Amniotic epithelial cell (primary cell): ENCODE measurements around the gene LIMK2.
"Not testable (repeated sequence)": the region's sequence is repeated elsewhere in the genome, so short reads cannot be mapped to it uniquely, and the experiment has no call there.

Source experiments
- DNase-seq: peaks from one replicate; pipeline ENCODE4 v3.0.0-alpha.2; 2010; ENCODE audit warnings: low read depth

Gene LIMK2

DNA sequence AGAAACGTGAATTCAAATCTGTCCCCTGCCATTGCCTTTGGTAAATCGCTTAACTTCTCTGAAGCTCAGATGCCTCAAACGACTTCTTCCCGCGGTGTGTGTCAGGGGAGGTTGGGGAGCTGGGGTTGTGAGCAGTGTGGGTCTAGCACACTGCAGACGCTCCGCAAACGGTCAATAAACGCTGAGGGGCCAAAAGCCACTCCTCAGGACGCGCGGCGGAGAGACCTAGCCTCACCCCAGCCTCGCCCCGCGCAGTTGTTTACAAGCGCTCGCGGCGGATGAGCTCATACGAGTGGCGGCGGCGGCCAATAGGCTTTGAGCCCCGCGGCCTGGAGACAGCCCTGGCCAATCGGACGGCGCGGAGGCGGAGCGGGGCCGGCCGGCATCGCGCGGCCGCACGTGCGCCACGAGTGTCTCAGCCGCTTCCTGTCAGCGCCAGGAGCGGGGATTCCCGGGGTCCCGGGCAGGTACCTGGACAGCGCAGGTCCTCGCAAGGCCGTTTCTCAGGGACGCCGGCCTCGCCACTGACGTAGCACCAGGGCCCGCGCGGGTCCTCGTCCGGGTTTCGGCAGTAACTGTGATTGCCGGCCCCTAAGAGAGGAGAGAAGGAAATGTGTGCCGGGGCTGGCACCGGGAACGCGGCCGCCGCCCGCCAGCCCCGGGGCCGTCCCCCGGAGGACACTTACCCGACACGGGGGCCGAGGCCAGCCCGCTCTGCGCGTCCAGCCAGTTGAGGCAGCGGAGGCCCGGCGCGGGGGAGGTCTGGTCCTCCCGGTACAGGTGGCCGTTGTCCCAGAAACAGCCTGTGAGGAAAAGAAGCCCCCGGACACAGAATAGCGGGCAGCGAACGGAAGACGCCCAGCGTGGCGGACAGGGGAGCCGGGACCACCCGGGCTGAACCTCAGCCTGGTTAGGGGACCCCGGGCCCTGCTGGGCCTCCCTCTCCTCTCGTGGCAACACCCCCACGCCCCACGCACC is 78.7 kb downstream of the LIMK2 start:
- DNase-seq: peak; percentile 83

- DNase-seq: peak; percentile 30
Observed at GRCh38 chr22:31291481-31292235, 79.6 kb downstream of the LIMK2 start.

- peak; percentile 93 for DNase-seq
Observed at GRCh38 chr22:31292236-31292989, 80.3 kb downstream of the LIMK2 start, which contains the start of gene PIK3IP1. PIK3IP1 (minus strand) TSS chr22:31292488; CDS start chr22:31292344, 144 bp downstream.

DNA sequence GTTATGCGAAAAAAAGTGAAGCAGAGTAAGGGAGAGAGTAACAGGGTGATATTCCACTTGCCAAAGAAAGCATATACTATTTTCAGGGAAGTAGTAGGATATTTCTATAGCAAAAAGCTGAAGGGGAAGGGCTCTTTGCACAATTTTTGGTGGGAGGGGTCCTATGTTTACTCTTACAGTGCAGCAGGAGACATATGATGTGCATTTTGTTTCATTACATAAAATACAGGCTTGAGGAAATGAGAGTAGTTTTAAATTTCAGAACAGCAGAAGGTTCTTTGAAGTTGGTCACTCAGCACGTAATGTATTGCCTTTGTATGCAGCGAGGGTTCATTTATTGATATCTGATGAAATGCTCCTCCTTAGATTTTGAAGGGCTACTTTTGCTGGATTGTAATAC is 83.3 kb downstream of the LIMK2 start:
- no peak for DNase-seq

DNA sequence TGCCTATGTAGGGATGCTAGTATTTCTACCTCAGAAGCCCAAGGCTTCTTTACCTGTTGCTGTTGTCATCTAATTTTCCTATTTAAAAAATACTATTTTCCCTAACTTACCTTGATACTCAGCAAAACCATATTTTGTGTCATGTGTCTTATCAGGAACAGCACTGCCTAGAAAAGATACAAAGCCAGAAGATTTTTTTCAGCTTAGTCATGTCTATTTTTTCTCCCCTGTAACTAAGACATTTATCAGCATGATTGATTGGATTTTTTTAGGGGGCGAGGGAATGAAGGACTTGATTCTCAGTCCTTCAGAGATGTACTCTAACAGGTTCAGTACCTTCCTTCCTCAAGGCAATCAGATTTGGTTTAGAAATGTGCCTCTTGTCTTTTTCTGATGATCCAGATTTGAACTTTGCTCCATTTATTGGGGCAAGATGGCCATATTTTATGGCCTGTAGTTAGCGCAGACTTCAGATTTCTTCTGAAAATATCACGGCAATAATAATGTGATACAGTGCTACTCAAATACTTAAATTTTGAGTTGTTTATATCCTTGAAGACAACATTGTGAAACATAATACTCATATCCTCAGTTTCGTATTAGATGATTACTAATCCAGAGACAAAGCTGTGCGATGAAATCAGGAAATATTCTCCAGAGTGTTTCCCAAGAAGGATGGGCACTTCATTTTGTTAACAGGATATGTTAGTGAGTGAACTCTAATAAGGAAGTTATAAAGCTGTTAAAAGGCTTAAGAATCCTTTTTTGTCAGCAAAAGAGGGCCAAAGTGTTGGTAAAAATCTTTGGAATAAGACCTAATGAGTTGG is 83.9 kb downstream of the LIMK2 start:
- DNase-seq: peak; percentile 85

GRCh38 chr22:31300896-31301295 is 88.8 kb downstream of the LIMK2 start:
- DNase-seq: no peak

- DNase-seq: no peak
Observed at GRCh38 chr22:31302006-31302405, 89.9 kb downstream of the LIMK2 start.

GRCh38 chr22:31302537-31302936 is 90.4 kb downstream of the LIMK2 start:
- DNase-seq: no peak

DNA sequence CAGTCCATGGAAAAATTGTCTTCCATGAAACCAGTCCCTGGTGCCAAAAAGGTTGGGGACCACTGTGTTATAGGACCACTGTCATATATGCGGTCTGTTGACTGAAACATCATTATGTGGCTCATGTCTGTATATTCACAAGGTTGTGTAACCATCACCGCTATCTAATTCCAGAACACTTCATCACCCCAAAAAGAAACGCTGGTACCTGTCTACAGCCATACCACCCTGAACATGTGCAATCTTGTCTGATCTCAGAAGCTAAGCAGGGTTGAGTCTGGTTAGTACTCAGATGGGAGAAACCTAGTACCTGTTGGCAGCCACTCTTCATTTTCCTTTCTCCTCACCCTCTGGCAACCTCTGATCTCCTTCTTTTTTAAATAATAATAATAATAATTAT is 93.1 kb downstream of the LIMK2 start:
- no peak for DNase-seq

- DNase-seq: no peak
Observed at GRCh38 chr22:31308181-31308580, 96.1 kb downstream of the LIMK2 start.

GRCh38 chr22:31313366-31314147 is 101.5 kb downstream of the LIMK2 start:
- peak; percentile 49 for DNase-seq

GRCh38 chr22:31314220-31314619 is 102.1 kb downstream of the LIMK2 start:
- not testable (repeated sequence) for DNase-seq

GRCh38 chr22:31321421-31321820 is 109.3 kb downstream of the LIMK2 start:
- DNase-seq: no peak

DNA sequence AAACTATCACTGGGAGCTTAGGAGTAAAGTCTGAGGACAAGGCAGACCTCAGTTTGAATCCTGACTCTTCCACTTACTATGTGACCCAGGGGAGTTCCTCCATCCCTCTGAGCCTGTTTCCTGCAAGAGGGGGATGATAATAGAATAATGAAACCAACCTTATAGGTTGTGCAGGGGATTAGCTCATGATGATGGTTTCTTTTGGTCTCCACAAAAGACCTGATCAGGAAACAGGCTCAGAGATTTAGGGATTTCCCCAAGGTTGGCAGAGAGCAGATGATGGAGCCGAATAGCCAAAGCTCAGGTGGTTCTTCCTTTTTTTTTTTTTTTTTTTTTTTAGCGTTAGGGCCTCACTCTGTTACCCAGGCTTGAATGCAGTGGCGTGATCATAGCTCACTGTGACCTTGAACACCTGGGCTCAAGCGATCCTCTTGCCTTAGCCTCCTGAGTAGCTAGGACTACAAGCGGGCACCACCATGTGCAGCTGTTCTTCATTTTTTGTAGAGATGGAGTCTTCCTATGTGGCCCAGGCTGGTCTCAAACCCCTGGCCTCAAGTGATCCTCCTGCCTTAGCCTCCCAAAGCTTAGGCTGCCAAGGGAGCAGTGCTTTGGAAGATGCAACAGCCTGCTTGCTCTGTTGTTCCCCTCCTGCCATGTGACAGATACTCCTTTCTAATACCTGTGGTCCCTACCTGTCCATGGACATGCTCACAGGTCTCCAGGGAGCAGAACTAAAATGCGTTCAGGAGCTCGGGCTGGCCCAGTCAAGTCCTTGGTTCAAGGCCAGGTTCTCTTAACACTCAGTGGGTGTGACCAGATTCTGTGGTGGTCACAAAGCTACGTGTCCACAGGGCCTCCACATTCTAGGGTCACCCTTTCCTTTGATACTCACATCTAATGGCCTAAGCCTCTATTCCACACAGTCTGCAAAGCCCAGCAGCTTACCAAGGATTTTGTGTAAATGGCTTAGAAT is 111.8 kb downstream of the LIMK2 start:
- DNase-seq: no peak

GRCh38 chr22:31326877-31327276 is 114.8 kb downstream of the LIMK2 start:
- DNase-seq: no peak

DNA sequence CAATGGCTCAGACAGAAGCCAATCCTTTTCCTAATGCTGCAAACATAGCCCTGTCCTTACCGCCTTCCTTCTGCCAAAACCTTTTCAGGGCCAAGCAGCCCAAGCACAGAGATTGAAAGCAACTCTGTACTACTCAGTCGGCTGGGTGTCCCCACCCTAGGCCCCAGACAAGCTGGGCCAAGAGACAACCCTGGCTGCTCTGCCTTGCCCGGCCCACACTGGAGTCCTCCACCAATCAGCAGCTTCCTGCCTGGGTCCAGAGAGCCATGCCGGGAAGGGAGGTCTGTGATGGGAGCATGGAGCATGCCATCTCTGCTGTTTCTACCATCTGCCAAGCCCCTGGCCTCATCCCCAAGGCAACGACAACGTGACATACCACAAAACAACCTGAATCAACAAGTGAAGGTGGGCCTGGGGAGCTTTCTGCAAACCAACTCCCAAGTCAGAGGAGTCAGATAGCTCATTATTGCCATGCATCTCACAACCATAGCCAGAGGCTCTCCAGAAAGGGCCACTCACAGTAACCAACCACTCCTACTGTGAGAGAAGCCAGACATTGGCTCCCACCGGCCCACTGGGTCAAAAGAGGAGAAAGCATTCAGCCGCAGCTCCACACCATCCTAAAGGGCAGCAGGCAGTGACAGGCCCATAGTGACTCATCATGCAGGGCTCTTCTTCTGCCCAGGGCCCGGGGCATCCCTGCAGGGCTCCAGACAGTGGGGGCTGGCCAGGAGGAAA is 115.9 kb downstream of the LIMK2 start:
- no peak for DNase-seq

DNA sequence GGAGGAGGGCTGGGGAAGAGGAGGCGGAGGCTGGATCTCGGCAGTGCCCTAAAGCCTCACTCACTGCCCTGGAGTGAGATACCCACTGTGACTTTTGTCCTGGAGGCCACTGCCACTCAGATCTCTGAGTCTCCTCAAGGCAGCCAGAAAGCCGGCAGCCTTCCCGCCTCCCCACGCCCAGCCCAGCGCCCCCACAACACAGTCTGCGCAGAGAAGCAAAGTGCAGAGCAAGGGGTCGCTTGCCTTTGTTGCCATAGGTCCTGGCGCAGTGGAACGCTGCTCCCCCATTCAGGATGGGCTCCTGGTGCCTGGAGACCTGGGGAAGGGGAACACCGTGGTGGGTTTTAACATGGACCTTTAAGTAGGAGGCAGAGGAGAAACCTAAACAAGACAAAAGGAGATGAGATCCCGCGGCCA is 116.5 kb downstream of the LIMK2 start:
- DNase-seq: no peak

DNA sequence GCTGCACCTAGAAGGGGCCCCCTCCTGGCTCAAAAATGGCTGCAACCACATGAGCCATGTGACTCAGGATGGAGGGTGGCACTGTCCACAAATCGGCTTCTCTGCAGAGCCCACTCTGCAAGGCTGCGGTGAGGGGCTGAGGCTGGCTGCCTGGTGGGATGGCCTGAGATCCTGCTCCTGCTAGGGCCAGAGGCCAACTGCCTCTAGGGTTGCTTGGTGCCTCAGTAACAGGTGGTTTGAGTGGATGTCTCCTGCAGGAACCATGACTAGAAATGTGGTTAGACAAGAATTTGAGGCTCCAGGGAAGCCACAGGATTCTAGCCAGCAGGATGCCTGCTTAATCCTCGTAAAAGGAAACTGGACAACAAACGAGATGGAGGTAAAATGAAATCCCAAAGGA is 116.9 kb downstream of the LIMK2 start:
- DNase-seq: peak; percentile 79
